Esophagus squamous epithelium (tissue), 4 donors: ENCODE data around the gene RALGPS1.

ENCODE experiments used
- POLR2A ChIP-seq, 4 donors: fragments of 450-650 bp; IDR thresholded peaks; one replicate each; pipeline ENCODE4 v1.6.1; 2017; ENCODE audit warnings: antibody characterized with exemption in 4 of 4, mild to moderate bottlenecking in 4 of 4, moderate library complexity in 3 of 4
- TF ChIP-seq, protein P1 (sequence below), 6 experiments: fragments of 450-650 bp in 4 of 6; fragments of 200-600 bp in 2 of 6; sonication (generic) in 2 of 6; IDR thresholded peaks; one replicate each; pipeline ENCODE4 v1.5.1; 2016 to 2019; ENCODE audit warnings: antibody characterized with exemption in 6 of 6, mild to moderate bottlenecking in 4 of 6, moderate library complexity in 4 of 6

DNA sequence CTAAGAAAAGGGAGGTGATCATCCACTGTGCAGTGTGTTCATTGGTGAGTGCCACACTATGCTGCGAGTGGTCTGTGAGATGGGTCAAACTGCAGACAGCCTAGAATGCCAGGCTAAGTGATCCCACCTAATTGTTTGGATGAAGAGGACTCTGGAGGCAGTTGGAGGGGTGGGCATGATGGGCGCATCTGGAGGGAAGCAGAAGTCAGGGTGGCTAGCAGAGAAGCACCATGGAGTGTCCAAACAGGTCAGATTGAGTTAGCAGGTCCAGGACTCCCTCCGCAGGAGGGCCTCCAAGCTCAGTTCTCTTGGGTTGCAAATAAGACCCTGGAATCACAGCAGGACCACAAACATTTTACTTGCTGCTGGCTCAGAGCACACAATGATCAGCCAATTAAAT is 227.7 kb downstream of the RALGPS1 start:
- TF ChIP-seq, protein P1, sequence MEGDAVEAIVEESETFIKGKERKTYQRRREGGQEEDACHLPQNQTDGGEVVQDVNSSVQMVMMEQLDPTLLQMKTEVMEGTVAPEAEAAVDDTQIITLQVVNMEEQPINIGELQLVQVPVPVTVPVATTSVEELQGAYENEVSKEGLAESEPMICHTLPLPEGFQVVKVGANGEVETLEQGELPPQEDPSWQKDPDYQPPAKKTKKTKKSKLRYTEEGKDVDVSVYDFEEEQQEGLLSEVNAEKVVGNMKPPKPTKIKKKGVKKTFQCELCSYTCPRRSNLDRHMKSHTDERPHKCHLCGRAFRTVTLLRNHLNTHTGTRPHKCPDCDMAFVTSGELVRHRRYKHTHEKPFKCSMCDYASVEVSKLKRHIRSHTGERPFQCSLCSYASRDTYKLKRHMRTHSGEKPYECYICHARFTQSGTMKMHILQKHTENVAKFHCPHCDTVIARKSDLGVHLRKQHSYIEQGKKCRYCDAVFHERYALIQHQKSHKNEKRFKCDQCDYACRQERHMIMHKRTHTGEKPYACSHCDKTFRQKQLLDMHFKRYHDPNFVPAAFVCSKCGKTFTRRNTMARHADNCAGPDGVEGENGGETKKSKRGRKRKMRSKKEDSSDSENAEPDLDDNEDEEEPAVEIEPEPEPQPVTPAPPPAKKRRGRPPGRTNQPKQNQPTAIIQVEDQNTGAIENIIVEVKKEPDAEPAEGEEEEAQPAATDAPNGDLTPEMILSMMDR (IDR thresholded peaks at IDR 0.05): no peak
- no peak for TF ChIP-seq POLR2A (IDR thresholded peaks at IDR 0.05)
